Loucy (cell line): Measurements from ENCODE around the gene BTBD7.

Source experiments
- CTCF ChIP-seq: fragments of 200-600 bp; sonication (generic); conservative IDR thresholded peaks from 2 replicates; pipeline ENCODE4 v1.5.1; 2014; ENCODE audit warnings: mild to moderate bottlenecking, antibody characterized with exemption, low read length
- EZH2phosphoT487 ChIP-seq: fragments of 200-600 bp; IDR thresholded peaks from 2 replicates; pipeline ENCODE4 v1.6.1; 2018; ENCODE audit warnings: antibody characterized with exemption, mild to moderate bottlenecking, moderate library complexity, borderline replicate concordance

GRCh38 chr14:93281937-93282336 is 50.9 kb downstream of the BTBD7 start:
- TF ChIP-seq CTCF (no peak), EZH2phosphoT487 (no peak)
